COLO829 (cell line): ENCODE data around the gene WASHC4.
"Not testable (repeated sequence)": the region's sequence is repeated elsewhere in the genome, so short reads cannot be mapped to it uniquely, and the experiment has no call there.

Experiments used
- DNase-seq: peaks from one replicate; pipeline ENCODE4 v3.0.0; 2012; ENCODE audit warnings: low spot score

Gene WASHC4

DNA sequence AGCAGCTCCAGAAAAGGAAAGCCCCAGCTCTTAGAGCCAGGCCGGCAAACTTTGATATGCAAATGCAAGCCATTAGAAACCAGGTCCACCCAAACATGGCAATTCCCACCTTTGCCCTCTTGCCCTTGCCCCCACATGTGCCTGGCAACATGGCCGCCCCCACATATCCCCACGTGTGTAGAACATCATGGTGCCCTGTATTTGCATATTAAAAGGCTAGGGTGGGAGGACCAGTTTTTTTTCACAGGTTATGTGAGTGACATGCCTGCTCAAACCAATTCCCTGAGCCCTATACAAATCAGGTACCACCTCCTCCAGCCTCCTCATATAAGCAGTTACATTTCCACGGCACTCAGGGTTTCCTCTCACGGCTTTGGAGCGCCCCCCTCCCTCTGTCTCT is 17.2 kb upstream of the WASHC4 start:
- DNase-seq = no peak

DNA sequence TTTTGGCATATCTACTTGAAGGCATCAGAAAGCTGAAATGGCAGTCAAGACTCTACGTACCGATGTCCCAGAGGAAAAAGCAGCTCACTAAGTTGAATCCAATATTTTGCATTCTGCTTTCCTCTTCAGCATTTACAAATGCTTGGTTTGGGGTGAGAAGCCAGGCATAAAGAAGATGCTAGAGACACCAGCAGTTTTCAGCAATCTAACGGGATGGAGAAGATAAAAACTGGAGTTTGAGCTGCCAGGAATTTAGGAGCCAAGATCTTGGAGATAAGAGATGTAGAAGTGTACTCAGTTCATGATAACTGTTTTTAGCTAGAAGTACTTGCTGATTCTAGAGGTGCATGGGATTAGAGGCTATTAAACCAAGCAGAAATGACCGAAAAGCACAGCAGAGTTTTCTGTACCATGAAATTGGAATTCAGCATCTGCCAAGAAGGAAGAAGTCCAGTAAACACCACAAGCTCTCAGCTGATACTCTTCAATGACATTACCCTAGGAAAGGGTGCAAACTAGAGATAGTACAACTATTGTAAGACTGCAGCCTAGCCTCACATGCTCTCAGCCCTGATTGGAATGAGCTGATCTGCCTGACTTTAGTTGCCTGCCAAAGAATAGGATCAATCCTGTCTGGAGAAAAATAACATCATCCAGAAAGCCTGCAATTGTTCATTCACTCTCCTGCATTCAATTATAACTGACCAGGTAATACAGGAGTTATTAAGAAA is 15.9 kb upstream of the WASHC4 start:
- no peak for DNase-seq

DNA sequence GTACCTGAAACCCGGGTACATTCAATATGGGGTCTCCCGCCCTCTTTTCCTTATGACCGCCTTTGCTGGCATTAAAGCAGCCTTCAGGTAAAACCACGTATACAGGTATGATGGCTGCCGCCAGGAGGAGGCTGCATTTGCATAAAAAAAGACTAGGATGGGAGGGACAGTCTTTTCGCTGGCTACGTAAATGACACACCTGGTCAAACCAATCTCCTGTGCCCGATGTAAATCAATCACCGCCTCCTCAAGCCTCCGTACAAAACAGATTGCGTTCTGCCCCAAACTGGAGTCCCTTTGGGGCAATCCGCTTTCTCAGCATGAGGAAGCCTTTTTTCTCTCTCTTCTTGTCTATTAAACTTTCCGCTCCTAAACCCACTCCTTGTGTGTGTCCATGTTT is 15.2 kb upstream of the WASHC4 start:
- DNase-seq = no peak

DNA sequence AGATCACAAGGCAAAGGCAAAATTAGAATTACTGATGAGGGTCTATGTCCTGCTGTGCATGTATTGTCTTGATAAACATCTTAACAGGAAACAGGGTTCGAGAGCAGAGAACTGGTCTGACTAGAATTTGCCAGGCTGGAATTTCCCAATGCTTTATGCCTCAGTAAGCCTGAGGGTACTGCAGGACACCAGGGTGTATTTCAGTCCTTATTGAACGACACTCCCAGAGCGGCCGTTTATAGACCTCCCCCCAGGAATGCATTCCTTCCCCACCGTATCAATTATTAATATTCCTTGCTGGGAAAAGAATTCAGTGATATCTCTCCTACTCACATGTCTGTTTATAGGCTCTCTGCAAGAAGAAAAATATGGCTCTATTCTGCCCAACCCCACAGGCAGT is 12.2 kb upstream of the WASHC4 start:
- DNase-seq = not testable (repeated sequence)

DNA sequence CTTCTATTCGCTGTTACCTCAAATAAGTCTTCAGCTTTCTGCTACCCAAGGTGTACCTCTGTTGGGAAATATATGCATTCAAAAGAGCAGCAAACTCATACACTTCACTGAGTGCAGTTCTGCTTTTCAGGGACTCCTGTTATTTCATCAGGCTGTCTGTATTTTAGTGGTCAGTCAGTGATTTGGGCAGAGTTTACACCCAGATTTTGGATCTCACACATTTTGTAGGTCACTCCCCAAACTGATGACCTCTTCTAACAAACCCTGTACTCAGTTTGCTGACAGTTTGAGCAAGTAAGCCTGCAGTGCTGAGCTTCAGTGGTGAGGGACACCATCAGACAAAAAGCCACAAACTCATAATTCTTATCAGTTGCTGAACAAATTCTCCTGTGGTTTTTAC is 8.2 kb upstream of the WASHC4 start:
- no peak for DNase-seq

DNA sequence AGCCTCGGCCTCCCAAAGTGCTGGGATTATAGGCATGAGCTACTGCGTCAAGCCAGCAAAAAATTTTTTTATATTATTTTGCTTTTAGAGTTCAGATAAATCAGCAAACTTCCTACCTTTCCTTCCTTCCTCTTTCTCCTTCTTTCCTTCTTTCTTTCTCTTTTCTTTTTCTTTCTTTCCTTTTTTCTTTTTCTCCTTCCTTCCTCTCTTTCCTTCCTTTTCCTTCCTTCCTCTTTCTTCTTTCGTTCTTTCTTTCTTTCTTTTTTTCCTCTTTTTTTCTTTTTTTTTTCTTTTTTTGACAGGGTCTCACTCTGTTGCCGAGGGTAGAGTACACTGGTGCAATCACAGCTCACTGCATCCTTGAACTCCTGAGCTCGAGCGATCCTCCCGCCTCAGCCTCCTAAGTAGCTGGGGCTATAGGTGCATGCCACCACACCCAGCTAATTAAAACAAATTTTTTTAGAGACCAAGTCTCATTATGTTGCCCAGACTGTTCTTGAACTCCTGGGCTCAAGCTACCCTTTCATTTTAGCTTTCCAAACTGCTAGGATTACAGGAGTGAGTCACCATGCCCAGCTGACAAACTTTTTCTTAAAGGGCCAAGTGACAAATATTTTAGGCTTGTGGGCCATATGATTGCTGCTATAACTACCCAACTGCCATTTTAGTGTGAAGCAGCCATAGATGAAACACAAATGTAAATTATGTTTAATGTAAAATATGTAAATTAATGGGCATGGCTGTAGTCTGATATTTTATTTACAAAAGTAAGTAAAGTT is 7.1 kb upstream of the WASHC4 start:
- no peak for DNase-seq

DNA sequence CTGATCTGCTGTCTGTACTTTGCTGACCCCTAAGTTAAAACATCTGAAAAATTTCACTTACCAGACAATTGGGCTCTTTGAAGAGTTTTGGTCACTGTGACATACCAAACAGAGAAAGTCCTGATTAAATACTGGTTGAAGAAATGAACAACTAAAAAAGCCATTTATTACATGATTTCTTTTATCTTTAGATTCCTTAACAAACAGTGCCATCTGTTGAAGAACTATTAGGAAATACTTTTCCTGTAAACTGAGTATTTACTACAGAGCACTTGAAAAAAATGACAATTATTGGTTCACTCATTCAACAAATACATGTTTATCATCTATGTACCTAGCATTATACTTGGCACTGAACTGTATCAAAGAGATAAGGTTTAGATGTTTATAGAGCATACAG is 6.5 kb upstream of the WASHC4 start:
- DNase-seq = peak; percentile 30

DNA sequence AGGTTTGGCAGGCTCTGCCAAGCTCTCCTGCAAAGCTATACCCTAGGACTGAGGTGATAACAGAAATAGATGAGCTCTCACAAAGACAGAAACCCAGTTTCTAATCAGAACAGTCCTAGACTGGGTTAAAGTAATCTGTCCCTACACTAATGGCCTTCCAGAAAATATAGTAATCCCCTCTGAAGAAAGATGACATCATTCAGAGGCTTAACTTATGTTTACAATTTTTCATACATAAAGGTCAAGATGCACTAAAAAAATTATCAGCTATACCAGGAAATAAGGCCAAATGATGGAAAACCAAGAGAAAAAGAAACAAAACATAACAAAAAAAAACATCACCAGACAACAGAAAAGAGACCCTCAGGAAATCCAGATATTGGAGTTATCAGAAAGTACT is 4.9 kb upstream of the WASHC4 start:
- no peak for DNase-seq

DNA sequence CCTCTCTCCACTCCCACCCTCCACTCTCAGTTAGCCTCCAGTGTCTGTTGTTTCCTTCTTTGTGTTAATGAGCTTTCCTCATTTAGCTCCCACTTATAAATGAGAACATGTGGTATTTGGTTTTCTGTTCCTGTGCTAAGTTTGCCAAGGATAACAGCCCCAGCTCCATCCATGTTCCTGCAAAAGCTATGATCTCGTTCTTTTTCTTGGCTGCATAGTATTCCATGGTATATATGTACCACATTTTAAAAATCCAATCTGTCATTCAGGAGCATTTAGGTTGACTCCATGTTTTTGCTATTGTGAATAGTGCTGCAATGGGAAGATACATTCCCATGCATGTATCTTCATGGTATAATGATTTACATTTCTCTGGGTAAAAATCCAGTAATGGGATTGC is 2.8 kb upstream of the WASHC4 start:
- no peak for DNase-seq

DNA sequence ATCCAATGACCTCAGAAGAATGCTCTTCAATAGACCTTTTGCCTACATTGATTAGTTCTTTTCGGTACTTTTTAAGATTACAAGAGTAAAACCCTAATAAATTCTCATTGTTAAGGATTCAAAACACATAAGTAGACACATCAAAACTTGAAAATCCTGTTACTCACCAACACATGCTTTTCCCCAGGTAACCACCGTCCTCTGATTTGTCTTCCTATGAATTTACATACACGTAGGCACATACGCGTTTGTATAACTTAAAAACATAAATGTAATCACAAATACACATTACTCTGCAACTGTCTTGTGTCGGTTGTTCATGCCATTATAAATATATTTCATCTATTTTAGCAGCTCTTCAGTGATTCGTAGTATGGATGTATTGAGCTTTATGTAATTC is 910 bp upstream of the WASHC4 start:
- no peak for DNase-seq

DNA sequence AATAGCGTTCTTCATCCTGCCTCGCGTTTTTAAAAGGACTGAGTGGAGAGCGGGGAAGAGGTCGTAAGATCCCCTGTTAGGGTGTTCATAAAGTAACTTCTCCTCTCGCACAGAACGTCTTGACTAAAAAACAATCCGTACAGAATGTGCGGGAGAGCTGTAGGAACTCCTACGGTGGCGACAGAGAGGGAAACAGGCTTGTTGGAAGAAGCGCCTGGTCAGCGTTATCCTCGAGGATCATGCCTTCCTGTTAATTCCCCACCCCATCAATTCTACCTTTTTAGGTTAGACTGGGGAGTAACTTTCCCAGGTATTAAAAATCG is 399 bp upstream of the WASHC4 start:
- DNase-seq = no peak

DNA sequence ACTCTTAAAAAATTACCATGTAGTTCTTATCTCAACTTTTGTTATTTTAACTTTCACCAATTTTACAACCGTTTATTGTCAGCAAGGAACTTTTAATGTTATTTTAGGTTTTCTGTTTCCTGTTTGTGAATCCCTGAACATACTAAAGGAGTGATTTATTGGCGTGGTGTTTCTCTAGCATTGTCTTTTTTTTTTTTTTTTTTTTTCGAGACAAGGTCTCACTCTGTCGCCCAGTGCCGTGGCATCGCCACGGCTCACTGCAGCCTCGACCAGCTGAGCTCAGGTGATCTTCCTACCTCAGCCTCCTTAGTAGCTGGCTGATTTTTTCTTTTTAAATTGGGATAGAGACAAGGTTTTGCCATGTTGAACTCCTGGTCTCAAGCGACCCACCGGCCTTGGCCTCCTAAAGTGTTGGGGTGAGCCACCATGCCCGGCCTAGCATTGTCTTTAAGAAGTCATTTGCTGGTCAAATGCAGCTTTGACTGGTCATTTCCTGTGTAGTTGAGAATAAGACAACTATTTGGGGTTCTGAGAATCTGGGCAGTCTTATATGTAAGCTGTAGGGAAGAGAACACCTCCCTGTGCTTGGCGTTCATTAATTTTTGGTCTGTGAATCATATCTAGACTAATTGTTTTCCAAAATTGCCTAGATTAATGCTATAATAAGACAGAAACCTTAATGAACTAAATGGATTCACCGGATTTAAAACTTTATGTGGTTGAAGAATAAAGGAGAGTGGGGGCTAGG is 2.1 kb downstream of the WASHC4 start:
- no peak for DNase-seq

DNA sequence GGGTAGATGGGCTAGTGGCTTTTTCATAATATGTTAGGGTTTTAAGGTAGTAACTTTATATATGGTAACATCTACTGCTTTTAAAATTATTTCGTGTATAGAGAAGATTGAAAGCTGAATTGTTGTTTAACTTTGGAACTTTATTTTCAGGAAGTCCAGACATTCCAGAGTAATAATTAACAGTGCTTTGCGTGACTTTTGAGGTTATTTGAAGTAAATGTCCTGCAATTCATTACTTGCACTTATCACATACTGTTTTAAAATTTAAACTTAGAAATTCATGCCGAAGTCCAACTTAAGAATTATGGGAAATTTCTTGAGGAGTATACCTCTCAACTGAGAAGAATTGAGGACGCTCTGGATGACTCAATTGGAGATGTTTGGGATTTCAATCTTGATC is 3.3 kb downstream of the WASHC4 start:
- no peak for DNase-seq

DNA sequence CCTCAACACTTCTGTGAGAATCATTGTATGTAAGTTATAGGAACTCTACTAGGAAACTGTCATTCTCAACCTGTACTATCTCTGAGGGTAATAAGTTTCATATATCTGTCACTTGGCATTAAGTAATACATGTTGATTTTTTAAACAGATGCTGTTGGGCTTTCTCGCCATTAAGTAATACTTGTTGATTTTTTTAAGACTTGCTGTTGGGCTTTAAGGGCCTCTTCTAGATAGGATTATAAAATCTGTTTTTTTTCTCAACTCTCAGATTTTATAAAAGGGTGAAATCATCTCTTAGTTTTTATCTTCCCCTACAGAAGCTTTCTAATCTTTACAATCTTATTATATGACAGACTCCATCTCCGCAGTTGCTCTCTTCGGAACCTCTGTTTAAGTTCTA is 5.6 kb downstream of the WASHC4 start:
- no peak for DNase-seq

DNA sequence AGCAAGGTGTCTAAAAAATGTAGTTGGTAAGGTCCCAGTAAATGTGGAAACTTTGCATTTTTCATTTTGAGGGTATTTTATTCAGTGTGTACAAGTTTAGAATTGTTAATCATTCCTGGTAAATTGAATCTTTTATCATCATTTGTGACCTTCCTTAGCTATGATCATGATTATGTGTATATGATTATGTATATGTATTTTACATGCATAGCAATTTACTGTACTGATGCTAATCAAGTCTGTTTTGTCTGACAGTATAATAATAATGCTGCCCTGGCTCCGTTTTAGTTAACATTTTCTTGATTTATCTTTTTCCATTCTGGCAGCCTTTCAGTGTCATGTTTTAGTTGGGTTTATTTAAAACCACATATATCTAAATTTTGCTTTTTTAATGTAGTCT is 9.4 kb downstream of the WASHC4 start:
- no peak for DNase-seq

DNA sequence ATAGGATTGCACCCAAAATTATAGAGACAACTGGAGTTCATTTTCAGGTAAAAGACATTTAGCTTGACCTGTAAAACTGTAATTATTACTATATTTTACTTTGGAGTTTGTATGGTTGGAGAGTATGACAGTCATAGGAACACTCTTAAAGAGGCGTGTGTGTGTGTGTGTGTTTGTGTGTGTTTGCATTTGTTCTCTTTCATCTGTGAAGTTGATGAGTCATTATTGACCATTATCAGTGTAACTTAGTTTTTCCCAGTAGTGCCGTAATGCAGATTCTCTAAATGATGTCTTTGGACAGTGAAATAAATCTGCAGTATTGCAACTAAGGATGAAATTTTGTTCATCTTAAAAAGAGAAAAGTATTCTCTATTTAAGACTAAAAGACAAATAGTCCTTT is 13.0 kb downstream of the WASHC4 start:
- DNase-seq = no peak

DNA sequence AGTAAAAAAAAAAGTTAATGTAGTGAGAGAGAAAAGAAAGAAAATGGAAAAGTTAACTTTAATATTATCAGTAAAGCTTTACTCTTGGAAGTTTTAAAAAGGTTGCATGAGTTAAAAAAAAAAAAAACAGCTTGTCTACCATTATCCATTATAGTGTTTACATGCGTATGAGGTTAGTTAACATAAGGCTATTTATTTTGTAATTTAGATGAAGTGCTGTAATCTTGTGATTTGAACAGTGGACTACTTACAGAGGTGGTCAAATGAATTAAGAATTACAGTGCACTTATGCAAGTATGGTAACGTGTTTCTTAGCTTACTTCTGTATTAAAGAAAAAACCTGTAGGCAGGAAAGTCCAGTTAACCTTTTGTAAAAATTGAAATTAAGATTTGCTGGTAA is 30.7 kb downstream of the WASHC4 start:
- DNase-seq = no peak

DNA sequence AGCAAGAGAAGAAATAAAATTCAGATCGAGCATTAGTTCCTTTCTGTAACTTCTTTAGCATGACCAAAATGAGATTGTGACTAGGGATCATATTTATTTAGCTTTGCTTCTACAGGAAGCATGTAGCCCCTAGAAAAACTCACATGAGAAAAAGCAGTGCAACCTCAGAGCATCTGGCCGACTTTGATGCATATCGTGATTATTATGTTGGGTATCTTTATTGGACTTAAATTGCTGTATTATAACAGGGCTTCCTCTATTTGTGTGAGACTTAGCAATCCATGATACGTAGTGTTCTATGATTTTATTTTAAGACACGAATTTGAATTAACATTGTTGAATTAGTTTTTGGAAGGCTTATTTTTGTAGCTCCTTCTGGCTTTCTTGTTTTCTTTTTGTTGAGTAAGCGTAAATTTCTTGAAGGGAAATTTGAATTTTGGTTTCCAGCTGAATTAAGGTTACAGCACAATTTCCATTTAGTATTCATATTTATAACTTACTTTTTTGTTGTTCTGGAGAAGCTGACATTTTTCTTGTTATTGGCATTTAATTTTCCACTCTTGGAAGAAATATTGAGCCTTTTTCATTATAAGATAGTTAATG is 33.9 kb downstream of the WASHC4 start:
- no peak for DNase-seq

DNA sequence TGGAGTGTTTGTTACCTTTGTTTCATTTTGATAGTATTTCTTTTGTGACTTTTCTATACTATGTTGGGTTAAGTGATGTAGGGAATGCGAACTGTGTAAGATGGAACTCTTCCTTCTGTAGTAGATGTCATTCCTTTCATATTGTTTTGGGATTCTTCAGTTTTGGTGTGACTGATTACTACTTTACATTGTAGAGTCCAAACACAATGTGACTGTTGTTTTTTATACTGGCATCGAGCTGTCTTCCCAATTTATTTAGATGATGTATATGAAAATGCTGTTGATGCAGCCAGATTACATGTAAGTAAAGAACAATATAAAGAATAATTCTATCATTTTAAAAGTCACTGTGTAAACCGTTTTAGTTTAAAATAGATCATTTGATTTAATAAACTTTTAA is 34.7 kb downstream of the WASHC4 start:
- DNase-seq = no peak

DNA sequence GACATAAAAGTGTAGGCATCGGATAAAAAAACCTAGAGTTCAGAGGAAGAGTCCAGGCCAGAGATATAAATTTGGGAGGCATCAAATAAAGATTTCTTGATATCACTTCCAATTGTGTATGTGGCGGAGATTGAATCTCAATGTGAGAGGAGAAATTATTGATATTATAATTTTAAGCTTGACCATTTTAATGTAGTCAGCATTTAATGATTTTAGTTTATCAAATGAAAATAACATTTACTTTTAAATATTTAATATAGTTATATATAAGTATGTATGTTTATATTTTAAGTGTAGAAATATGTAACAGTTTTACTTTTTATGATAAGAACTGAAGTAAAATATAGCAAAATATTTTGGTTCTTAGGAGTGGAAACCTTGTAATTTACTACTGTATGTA is 48.7 kb downstream of the WASHC4 start:
- DNase-seq = no peak

DNA sequence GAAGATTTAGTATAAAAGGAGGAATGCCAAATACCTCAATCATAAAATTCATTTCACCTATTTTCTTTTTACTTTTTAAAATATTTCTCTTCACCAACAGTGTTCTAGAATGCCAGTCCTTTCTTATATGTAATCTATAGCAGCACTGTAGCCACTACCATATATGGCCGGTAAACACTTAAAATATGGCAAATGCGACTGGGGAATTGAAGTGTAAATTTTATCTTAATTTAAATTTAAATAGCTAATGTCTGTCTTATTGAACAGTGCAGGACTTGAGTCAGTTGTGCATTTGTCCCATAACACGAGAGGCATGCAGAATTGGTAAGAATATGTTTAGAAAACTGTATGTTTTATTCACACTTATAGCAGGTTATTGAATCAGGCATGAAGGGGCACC is 50.1 kb downstream of the WASHC4 start:
- no peak for DNase-seq

DNA sequence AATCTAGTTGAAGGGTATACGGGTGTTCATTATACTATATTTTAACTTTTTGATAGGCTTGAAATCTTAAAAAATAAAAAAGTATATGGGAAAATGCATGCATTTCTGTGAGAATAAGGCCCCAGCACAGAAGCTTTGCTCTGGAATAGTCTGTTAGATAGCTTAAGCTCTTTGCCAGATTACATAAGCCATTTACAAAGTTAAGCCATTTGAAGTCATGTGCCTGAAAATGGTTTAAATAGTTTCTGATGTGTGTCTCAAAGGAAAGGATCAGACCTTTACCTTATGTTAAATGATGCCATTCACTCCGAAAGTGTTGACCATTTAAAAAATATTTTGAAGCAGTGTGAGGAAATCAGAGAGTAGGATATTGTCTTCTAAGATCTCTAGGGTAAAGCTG is 51.3 kb downstream of the WASHC4 start:
- no peak for DNase-seq

DNA sequence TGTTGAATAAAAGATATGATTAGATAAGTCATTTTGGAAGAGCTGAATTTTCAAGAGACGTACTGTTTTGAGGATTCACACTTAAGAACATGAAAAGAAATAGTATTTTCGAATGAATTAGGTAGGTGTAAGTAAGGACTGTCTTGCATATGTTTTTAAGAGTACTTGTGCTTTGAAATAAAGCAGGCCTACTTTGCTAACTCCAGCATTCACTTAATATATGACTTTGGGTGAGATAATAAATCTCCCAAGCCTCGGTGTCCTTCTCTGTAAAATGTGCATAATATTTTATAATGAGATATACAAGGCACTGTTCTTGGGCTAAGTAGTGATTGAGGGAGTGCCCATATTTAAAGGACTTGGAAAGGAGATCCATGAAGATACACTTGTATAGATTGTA is 54.6 kb downstream of the WASHC4 start:
- no peak for DNase-seq
